Thymus (tissue), 11 donors: ENCODE measurements around the gene POU3F2. TPM values are rescaled to one million over a fixed set of nuclear protein-coding genes. Genes with fewer than 3 reads are reported as not detected.

Experiments
- DNase-seq, 9 donors: peaks; one replicate each; pipeline ENCODE4 v3.0.0-alpha.2; 2013; ENCODE audit warnings: low spot score in 9 of 9, low read depth in 6 of 9, missing footprints in 1 of 9
- H3K27ac ChIP-seq, 2 donors: one replicate each; pipeline ENCODE4 v1.5.1; 2013; ENCODE audit warnings: control low read depth in 1 of 2, low read depth in 1 of 2, low read length in 1 of 2, mild to moderate bottlenecking in 1 of 2, moderate library complexity in 1 of 2
- H3K27me3 ChIP-seq, 2 donors: one replicate each; pipeline ENCODE4 v1.5.1; 2013; ENCODE audit warnings: low read length in 1 of 2; ENCODE audit not compliant: control insufficient read depth in 2 of 2, insufficient read depth in 1 of 2
- H3K36me3 ChIP-seq, 2 donors: one replicate each; pipeline ENCODE4 v1.5.1; 2013; ENCODE audit warnings: low read length in 1 of 2, mild to moderate bottlenecking in 1 of 2, moderate library complexity in 1 of 2; ENCODE audit not compliant: control insufficient read depth in 2 of 2, insufficient read depth in 2 of 2
- H3K4me1 ChIP-seq, 2 donors: one replicate each; pipeline ENCODE4 v1.5.1; 2013; ENCODE audit warnings: low read length in 2 of 2; ENCODE audit not compliant: control insufficient read depth in 2 of 2, insufficient read depth in 2 of 2
- H3K4me3 ChIP-seq, 2 donors: one replicate each; pipeline ENCODE4 v1.5.1; 2013; ENCODE audit warnings: low read length in 2 of 2, control low read depth in 1 of 2, mild to moderate bottlenecking in 1 of 2
- H3K9me3 ChIP-seq, 2 donors: one replicate each; pipeline ENCODE4 v1.5.1; 2013; ENCODE audit warnings: low read length in 1 of 2, mild to moderate bottlenecking in 1 of 2; ENCODE audit not compliant: control insufficient read depth in 2 of 2, insufficient read depth in 1 of 2
- WGBS: extraction: QIAGEN DNeasy Blood & Tissue Kit; methylation state at CpG from one replicate; pipeline ENCODE4 v1.1.7; 2013; 5-methylcytosine and 5-hydroxymethylcytosine counted together
- polyA plus RNA-seq: library from polyadenylated mRNA; stranded (reverse); fragments of 200-250 nt; gene quantifications from one replicate; pipeline ENCODE4 v1.2.3, GENCODE V29; 2013
- total RNA-seq: library from RNA; stranded (reverse); fragments of 120-200 nt; gene quantifications from one replicate; pipeline ENCODE4 v1.2.4, GENCODE V29; 2013
- donor health status: healthy.

Gene POU3F2
- total and polyA plus RNA-seq, 2 donors: 0.02 TPM; not detected in 1

DNA sequence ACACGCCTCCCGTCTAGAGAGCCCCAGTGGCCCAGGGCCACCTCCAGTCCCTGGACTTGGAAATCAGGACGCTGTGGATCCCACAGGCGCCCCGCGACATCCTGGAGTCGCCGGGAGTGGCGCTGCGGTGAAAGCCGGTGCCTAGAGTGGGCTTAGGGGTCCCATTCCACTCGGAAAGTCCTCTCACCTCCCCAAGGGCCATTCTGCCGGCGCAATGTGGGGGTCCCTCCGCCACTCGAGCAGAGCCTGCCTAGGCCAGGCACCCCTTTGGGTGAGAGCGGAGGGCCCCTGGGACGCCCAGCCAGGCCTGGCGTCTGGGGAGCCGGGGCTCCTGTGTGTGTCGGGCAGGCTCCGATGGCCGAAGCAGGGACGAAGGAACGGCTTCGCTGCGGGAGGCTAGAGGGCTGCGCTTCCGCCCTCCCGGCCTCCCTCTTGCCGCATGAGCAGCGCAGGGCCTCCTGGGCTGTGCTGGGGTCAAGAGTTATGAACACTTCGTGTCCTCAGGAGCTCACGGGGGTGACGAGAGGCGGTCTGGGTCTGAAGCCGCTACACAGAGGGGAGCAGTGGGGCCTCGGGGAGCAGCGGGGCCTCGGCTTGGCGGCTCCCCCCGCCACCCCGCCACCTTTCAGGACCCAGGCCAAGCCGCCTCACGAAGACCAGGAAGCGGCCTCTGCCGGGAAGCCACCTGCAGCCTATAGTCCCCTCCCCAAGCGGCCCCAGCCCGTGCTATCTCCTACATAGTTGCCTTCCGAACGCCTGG is 13.6 kb downstream of the POU3F2 start:
- H3K27me3 ChIP-seq: peaks cover 59 to 81% of the 10 kb centered on the region in 2 donors
- DNase-seq: no peak
- H3K4me3 ChIP-seq: peak overlapping the region in 1 of 2 donors; percentile 24
- H3K9me3 ChIP-seq: peaks cover 1 to 11% of the 10 kb centered on the region in 2 donors
- 4% methylated on average over 51 of the region's 51 CpGs for WGBS
- H3K36me3 ChIP-seq: no peaks in the 10 kb centered on the region
- peaks cover 3 to 11% of the 10 kb centered on the region in 2 donors for H3K4me1 ChIP-seq
- no peak overlapping the region for H3K27ac ChIP-seq

DNA sequence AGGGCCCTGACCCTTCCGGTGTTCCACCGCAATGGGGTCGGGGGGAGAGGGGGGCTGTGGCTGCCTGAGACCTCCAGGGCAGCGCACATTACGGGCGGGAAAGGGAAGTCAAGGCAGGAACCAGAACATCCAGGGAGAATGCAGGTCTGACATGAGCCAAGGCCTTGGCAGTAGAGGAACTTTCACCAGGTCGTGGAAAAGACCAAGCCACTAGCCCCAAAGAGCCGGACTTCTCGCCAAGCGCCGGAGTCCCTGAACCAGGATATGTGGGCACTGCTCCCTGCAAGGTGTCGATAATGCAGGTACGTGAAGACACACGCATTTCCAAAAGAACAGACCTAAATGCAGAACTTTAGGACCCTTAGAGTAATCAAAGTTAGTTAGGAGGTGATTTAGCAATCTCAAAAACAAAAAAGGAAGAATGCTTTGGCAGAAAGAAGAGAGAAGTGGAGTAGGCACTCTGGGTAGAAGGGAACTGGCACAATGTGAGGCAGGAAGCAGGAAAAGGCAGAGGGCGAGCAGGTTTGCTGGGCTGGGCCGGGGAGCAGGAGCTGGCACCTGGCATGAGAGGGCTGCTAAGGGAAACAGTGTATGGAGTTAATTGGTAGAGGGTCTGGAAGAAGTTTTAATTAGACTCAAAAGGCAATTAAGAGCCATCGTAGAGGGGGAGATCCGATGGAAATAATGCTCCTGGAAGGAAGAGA is 14.3 kb downstream of the POU3F2 start:
- peaks cover 0 to 6% of the 10 kb centered on the region in 2 donors for H3K9me3 ChIP-seq
- no peaks in the 10 kb centered on the region for H3K36me3 ChIP-seq
- peaks cover 51 to 74% of the 10 kb centered on the region in 2 donors for H3K27me3 ChIP-seq
- no peak for DNase-seq
- no peak overlapping the region for H3K4me3 ChIP-seq
- no peak overlapping the region for H3K27ac ChIP-seq
- H3K4me1 ChIP-seq: peaks cover 3 to 11% of the 10 kb centered on the region in 2 donors
- WGBS: 27% methylated on average over 18 of the region's 18 CpGs

DNA sequence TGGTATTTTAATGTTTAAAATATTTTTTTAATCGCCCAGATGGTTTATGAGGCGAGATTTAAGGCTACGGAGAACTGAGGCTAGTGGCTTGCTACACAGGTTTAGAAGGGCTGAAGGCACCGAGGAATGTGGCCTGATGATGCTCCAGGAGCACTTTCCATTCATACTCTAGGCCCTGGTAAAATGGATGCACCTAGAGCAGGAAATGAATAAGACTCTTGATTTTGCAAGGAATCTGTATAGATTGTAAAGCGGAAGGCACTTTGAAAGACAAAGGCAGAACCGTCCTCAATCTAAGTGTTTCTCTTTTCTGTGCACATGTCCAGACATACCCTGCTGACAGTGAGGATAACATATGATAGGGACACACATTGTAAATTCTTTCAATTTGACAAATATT is 30.1 kb downstream of the POU3F2 start:
- Histone ChIP-seq H3K4me3 (no peak overlapping the region), H3K36me3 (no peaks in the 10 kb centered on the region), H3K4me1 (no peaks in the 10 kb centered on the region), H3K9me3 (no peaks in the 10 kb centered on the region), H3K27me3 (no peaks in the 10 kb centered on the region), H3K27ac (no peak overlapping the region)
- over 99% methylated on average over 6 of the region's 6 CpGs for WGBS
- DNase-seq: no peak

- DNase-seq: no peak
- Histone ChIP-seq H3K4me1 (no peaks in the 10 kb centered on the region), H3K27me3 (no peaks in the 10 kb centered on the region), H3K27ac (no peak overlapping the region), H3K9me3 (no peaks in the 10 kb centered on the region), H3K4me3 (no peak overlapping the region), H3K36me3 (no peaks in the 10 kb centered on the region)
- WGBS: 94% methylated on average over 3 of the region's 3 CpGs
Measured at GRCh38 chr6:98871057-98871456, 36.7 kb downstream of the POU3F2 start.

DNA sequence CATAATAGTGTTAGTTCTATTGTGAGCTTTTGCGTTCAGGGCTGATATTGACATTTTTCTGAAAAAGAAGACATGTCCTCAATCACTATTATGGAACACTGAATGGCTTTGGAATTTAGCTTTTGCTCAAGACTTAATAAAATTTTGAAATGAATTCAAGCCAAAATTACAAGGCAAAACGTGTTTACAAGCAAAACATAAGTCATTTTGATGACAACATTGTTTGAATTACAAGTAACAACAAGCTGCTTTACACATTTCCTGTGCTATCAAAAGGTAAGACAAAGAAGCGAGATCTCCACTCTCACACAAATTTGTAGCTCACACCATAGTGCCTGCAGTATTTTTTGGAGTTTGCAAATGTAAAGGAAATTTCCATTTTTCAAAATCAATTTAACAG is 37.4 kb downstream of the POU3F2 start:
- Histone ChIP-seq H3K36me3 (peaks cover 0 to 2% of the 10 kb centered on the region in 2 donors), H3K27me3 (no peaks in the 10 kb centered on the region), H3K4me3 (no peak overlapping the region), H3K27ac (no peak overlapping the region), H3K9me3 (no peaks in the 10 kb centered on the region), H3K4me1 (no peaks in the 10 kb centered on the region)
- no peak for DNase-seq
- 94% methylated on average over 3 of the region's 3 CpGs for WGBS

- H3K27me3 ChIP-seq: no peaks in the 10 kb centered on the region
- DNase-seq: no peak
- no peaks in the 10 kb centered on the region for H3K9me3 ChIP-seq
- peaks cover 0 to 8% of the 10 kb centered on the region in 2 donors for H3K36me3 ChIP-seq
- 96% methylated on average over 2 of the region's 2 CpGs for WGBS
- H3K4me3 ChIP-seq: no peak overlapping the region
- H3K4me1 ChIP-seq: no peaks in the 10 kb centered on the region
- no peak overlapping the region for H3K27ac ChIP-seq
Measured at GRCh38 chr6:98875375-98875774, 41.0 kb downstream of the POU3F2 start.

DNA sequence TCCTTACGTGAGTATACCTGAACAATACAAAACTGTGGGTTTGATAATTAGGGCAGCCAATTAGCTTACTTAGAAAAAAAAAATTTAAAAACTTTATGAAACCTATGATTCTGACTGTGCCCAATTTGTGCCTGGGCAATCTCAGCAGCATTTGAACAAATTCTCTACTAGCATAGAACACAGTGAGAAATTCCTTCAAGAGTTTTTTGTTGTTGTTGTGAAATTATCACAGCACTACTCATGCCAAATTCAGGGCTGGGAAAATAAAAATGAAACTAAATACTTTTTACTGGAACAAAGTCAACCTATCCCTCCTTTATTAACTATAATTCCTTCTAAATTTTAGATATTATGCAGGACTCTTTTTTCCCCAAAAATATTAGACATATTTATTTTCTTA is 42.9 kb downstream of the POU3F2 start:
- Histone ChIP-seq H3K4me1 (no peaks in the 10 kb centered on the region), H3K27me3 (no peaks in the 10 kb centered on the region), H3K4me3 (no peak overlapping the region), H3K36me3 (peaks cover 0 to 12% of the 10 kb centered on the region in 2 donors), H3K9me3 (no peaks in the 10 kb centered on the region), H3K27ac (no peak overlapping the region)
- no peak for DNase-seq
- 0% methylated on average over 1 of the region's 1 CpG for WGBS

GRCh38 chr6:98880486-98880885 is 46.1 kb downstream of the POU3F2 start:
- peaks cover 0 to 12% of the 10 kb centered on the region in 2 donors for H3K36me3 ChIP-seq
- H3K4me3 ChIP-seq: no peak overlapping the region
- H3K27ac ChIP-seq: no peak overlapping the region
- no peaks in the 10 kb centered on the region for H3K4me1 ChIP-seq
- no peaks in the 10 kb centered on the region for H3K27me3 ChIP-seq
- peak in 1 of 9 donors; percentile 13 for DNase-seq
- no peaks in the 10 kb centered on the region for H3K9me3 ChIP-seq

DNA sequence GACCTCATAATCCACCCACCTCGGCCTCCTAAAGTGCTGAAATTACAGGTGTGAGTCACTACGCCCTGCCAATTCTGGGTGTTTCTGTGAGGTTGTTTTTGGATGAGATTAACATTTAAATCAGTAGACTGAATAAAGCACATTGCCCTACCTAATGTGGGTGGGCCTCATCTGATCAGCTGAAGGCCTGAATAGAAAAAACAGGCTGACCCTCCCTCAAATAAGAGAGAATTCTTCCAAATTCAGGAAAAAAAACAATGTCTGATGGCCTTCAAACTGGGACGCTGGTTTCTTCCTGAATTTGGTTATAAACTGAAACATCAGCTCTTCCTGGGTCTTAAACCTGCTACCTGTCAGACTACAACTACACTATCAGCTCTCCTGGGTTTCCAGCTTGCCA is 51.0 kb downstream of the POU3F2 start:
- no peaks in the 10 kb centered on the region for H3K4me1 ChIP-seq
- no peaks in the 10 kb centered on the region for H3K9me3 ChIP-seq
- 97% methylated on average over 3 of the region's 3 CpGs for WGBS
- peaks cover 5 to 9% of the 10 kb centered on the region in 2 donors for H3K36me3 ChIP-seq
- no peak overlapping the region for H3K4me3 ChIP-seq
- no peak for DNase-seq
- no peak overlapping the region for H3K27ac ChIP-seq
- H3K27me3 ChIP-seq: no peaks in the 10 kb centered on the region
